PC-9 (cell line): ENCODE measurements around the gene OR51B4.

Experiments
- EZH2 ChIP-seq: fragments of 200-600 bp; sonication (generic); IDR thresholded peaks from 2 replicates; pipeline ENCODE4 v1.8.0; 2017; ENCODE audit warnings: antibody characterized with exemption, low read depth
- TF ChIP-seq, protein P1 (sequence below): fragments of 200-600 bp; sonication (generic); conservative IDR thresholded peaks from 2 replicates; pipeline ENCODE4 v1.6.1; 2017; ENCODE audit warnings: mixed run types, antibody characterized with exemption, mild to moderate bottlenecking, moderate library complexity

DNA sequence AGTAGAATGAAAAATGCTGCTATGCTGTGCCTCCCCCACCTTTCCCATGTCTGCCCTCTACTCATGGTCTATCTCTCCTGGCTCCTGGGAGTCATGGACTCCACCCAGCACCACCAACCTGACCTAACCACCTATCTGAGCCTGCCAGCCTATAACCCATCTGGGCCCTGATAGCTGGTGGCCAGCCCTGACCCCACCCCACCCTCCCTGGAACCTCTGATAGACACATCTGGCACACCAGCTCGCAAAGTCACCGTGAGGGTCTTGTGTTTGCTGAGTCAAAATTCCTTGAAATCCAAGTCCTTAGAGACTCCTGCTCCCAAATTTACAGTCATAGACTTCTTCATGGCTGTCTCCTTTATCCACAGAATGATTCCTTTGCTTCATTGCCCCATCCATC is 17.1 kb downstream of the OR51B4 start:
- TF ChIP-seq, protein P1, sequence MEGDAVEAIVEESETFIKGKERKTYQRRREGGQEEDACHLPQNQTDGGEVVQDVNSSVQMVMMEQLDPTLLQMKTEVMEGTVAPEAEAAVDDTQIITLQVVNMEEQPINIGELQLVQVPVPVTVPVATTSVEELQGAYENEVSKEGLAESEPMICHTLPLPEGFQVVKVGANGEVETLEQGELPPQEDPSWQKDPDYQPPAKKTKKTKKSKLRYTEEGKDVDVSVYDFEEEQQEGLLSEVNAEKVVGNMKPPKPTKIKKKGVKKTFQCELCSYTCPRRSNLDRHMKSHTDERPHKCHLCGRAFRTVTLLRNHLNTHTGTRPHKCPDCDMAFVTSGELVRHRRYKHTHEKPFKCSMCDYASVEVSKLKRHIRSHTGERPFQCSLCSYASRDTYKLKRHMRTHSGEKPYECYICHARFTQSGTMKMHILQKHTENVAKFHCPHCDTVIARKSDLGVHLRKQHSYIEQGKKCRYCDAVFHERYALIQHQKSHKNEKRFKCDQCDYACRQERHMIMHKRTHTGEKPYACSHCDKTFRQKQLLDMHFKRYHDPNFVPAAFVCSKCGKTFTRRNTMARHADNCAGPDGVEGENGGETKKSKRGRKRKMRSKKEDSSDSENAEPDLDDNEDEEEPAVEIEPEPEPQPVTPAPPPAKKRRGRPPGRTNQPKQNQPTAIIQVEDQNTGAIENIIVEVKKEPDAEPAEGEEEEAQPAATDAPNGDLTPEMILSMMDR, result no peak
- no peak for TF ChIP-seq EZH2
